ENCODE results near the gene KIF26B. TPM values are rescaled to one million over a fixed set of nuclear protein-coding genes. Genes with fewer than 3 reads are reported as not detected.
A peak's percentile ranks its signal among the peaks of the same experiment; 100 is the strongest.

Gene KIF26B
- total RNA-seq, 1 experiment from 2014 or later, result 1.2 TPM

GRCh38 chr1:245481261-245481660 is 326.5 kb downstream of the KIF26B start:
- H3K4me1 Mint-ChIP-seq, result peaks cover 20% of the 10 kb centered on the region
- H3K36me3 Mint-ChIP-seq, result no peaks in the 10 kb centered on the region
- H3K9me3 Mint-ChIP-seq, result no peaks in the 10 kb centered on the region
- CTCF ChIA-PET, result no interaction called here
- ATAC-seq, result no peak
- POLR2A ChIA-PET, result no interaction called here
- TF ChIP-seq USF1 (CRISPR knock-in tag; IDR thresholded peaks at IDR 0.05) (no peak), SMAD3 (CRISPR knock-in tag; IDR thresholded peaks at IDR 0.05; ENCODE audit: borderline replicate concordance) (no peak), PRDM15 (CRISPR knock-in tag; IDR thresholded peaks at IDR 0.05) (no peak), NFYB (CRISPR knock-in tag; conservative IDR thresholded peaks at IDR 0.05; ENCODE audit: low read depth) (no peak), ZNF263 (CRISPR knock-in tag; IDR thresholded peaks at IDR 0.05; ENCODE audit: low read depth) (no peak), ZNF121 (CRISPR knock-in tag; IDR thresholded peaks at IDR 0.05) (no peak), ZNF317 (CRISPR knock-in tag; IDR thresholded peaks at IDR 0.05; ENCODE audit: borderline replicate concordance, low read depth) (no peak)
- TF ChIP-seq, protein P1, sequence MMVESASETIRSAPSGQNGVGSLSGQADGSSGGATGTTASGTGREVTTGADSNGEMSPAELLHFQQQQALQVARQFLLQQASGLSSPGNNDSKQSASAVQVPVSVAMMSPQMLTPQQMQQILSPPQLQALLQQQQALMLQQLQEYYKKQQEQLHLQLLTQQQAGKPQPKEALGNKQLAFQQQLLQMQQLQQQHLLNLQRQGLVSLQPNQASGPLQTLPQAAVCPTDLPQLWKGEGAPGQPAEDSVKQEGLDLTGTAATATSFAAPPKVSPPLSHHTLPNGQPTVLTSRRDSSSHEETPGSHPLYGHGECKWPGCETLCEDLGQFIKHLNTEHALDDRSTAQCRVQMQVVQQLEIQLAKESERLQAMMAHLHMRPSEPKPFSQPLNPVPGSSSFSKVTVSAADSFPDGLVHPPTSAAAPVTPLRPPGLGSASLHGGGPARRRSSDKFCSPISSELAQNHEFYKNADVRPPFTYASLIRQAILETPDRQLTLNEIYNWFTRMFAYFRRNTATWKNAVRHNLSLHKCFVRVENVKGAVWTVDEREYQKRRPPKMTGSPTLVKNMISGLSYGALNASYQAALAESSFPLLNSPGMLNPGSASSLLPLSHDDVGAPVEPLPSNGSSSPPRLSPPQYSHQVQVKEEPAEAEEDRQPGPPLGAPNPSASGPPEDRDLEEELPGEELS (CRISPR knock-in tag; IDR thresholded peaks at IDR 0.05), result no peak
- no peak for DNase-seq (ENCODE audit: low spot score)
- no peak overlapping the region for H3K27ac Mint-ChIP-seq
- no peak overlapping the region for H3K4me3 Mint-ChIP-seq
- peaks cover 8% of the 10 kb centered on the region for H3K27me3 Mint-ChIP-seq (ENCODE audit: low read depth)

- no peaks in the 10 kb centered on the region for H3K9me3 Mint-ChIP-seq
- no peak for DNase-seq (ENCODE audit: low spot score)
- no peak overlapping the region for H3K4me3 Mint-ChIP-seq
- H3K27ac Mint-ChIP-seq, result no peak overlapping the region
- peak; percentile 38 for ATAC-seq
- H3K27me3 Mint-ChIP-seq (ENCODE audit: low read depth), result peaks cover 8% of the 10 kb centered on the region
- POLR2A ChIA-PET, result no interaction called here
- peaks cover 23% of the 10 kb centered on the region for H3K4me1 Mint-ChIP-seq
- no peaks in the 10 kb centered on the region for H3K36me3 Mint-ChIP-seq
- CTCF ChIA-PET, result interaction anchor here (1.0 kb wide), 1 partner anchor 327 kb away, joined by 4 read pairs; no protein-coding TSS in a partner anchor
- TF ChIP-seq GRHL2 (CRISPR knock-in tag; IDR thresholded peaks at IDR 0.05; ENCODE audit: insufficient replicate concordance, severe bottlenecking) (no peak), SMAD4 (CRISPR knock-in tag; IDR thresholded peaks at IDR 0.05) (no peak), NR1H2 (CRISPR knock-in tag; IDR thresholded peaks at IDR 0.05) (no peak), AFF4 (CRISPR knock-in tag; IDR thresholded peaks at IDR 0.05; ENCODE audit: borderline replicate concordance) (no peak), ZNF263 (CRISPR knock-in tag; IDR thresholded peaks at IDR 0.05; ENCODE audit: low read depth) (no peak), ZNF219 (CRISPR knock-in tag; IDR thresholded peaks at IDR 0.05; ENCODE audit: borderline replicate concordance) (no peak), ZNF232 (CRISPR knock-in tag; IDR thresholded peaks at IDR 0.05) (no peak), ZNF396 (CRISPR knock-in tag; IDR thresholded peaks at IDR 0.05; ENCODE audit: borderline replicate concordance) (no peak), ATF3 (CRISPR knock-in tag; conservative IDR thresholded peaks at IDR 0.05) (no peak)
- TF ChIP-seq, protein P2, sequence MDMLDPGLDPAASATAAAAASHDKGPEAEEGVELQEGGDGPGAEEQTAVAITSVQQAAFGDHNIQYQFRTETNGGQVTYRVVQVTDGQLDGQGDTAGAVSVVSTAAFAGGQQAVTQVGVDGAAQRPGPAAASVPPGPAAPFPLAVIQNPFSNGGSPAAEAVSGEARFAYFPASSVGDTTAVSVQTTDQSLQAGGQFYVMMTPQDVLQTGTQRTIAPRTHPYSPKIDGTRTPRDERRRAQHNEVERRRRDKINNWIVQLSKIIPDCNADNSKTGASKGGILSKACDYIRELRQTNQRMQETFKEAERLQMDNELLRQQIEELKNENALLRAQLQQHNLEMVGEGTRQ (CRISPR knock-in tag; IDR thresholded peaks at IDR 0.05), result no peak
- TF ChIP-seq, protein P3, sequence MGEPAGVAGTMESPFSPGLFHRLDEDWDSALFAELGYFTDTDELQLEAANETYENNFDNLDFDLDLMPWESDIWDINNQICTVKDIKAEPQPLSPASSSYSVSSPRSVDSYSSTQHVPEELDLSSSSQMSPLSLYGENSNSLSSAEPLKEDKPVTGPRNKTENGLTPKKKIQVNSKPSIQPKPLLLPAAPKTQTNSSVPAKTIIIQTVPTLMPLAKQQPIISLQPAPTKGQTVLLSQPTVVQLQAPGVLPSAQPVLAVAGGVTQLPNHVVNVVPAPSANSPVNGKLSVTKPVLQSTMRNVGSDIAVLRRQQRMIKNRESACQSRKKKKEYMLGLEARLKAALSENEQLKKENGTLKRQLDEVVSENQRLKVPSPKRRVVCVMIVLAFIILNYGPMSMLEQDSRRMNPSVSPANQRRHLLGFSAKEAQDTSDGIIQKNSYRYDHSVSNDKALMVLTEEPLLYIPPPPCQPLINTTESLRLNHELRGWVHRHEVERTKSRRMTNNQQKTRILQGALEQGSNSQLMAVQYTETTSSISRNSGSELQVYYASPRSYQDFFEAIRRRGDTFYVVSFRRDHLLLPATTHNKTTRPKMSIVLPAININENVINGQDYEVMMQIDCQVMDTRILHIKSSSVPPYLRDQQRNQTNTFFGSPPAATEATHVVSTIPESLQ (CRISPR knock-in tag; IDR thresholded peaks at IDR 0.05), result no peak
These were observed 328.5 kb downstream of the KIF26B start for GRCh38 chr1:245483247-245483646.
